Sigmoid colon (tissue), 4 donors: Measurements from ENCODE around the gene KCNIP4.

Source experiments
- EP300 ChIP-seq, 4 donors: sonication (generic); formaldehyde crosslinking; IDR thresholded peaks; one replicate each; pipeline ENCODE4 v1.6.1; 2017; ENCODE audit warnings: antibody characterized with exemption in 4 of 4
- POLR2AphosphoS5 ChIP-seq, 4 donors: sonication (generic); formaldehyde crosslinking; IDR thresholded peaks; one replicate each; pipeline ENCODE4 v1.6.1; 2017; ENCODE audit warnings: antibody characterized with exemption in 4 of 4
- TF ChIP-seq, protein P1 (sequence below), 4 experiments: fragments of 450-650 bp in 3 of 4; fragments of 200-600 bp in 1 of 4; IDR thresholded peaks; one replicate each; pipeline ENCODE4 v1.5.1; 2016 to 2019; ENCODE audit warnings: antibody characterized with exemption in 4 of 4, mild to moderate bottlenecking in 3 of 4, moderate library complexity in 2 of 4

DNA sequence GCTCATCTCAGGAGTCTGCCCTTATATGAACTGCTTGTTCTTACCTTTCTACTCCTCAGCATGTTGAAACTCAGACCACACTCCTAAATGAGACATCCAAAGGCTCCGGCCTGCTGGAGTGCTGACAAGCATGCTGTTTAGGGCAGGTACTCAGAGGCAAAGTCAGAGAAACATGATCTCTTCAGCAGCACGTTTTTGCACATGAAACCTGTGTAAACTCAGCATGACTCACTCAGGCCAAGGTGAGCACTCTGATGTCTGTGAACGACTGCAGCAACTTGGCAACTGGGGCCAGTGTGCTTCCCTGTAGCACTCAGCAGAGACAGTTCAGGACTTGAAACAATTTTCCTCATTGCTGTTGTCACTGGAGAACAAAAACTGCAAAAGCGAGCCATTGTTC, 1138.8 kb downstream of the KCNIP4 start:
- TF ChIP-seq POLR2AphosphoS5 (IDR thresholded peaks at IDR 0.05) (no peak), EP300 (IDR thresholded peaks at IDR 0.05) (no peak)
- TF ChIP-seq, protein P1, sequence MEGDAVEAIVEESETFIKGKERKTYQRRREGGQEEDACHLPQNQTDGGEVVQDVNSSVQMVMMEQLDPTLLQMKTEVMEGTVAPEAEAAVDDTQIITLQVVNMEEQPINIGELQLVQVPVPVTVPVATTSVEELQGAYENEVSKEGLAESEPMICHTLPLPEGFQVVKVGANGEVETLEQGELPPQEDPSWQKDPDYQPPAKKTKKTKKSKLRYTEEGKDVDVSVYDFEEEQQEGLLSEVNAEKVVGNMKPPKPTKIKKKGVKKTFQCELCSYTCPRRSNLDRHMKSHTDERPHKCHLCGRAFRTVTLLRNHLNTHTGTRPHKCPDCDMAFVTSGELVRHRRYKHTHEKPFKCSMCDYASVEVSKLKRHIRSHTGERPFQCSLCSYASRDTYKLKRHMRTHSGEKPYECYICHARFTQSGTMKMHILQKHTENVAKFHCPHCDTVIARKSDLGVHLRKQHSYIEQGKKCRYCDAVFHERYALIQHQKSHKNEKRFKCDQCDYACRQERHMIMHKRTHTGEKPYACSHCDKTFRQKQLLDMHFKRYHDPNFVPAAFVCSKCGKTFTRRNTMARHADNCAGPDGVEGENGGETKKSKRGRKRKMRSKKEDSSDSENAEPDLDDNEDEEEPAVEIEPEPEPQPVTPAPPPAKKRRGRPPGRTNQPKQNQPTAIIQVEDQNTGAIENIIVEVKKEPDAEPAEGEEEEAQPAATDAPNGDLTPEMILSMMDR (IDR thresholded peaks at IDR 0.05): no peak
